SK-N-SH (cell line): ENCODE data around the gene DTNBP1. TPM values are rescaled to one million over a fixed set of nuclear protein-coding genes. Genes with fewer than 3 reads are reported as not detected.

Experiments used
- CTCF ChIA-PET: fragments of 300-600, 350-600 bp; formaldehyde crosslinking; extraction: SDS; loops from one replicate; lab custom pipeline; 2021; lab: Yijun Ruan, JAX
- POLR2A ChIA-PET: fragments of 350-600 bp; sonication (Branson Sonifier 250); formaldehyde crosslinking; extraction: SDS; loops from one replicate; lab custom pipeline; 2020; ENCODE audit warnings: antibody characterized with exemption, inconsistent platforms; lab: Yijun Ruan, JAX
- DNase-seq: peaks from one replicate; pipeline ENCODE4 v3.0.0; 2012
- H2AFZ ChIP-seq: fragments of 200-600 bp; sonication (generic); 2 replicates; pipeline ENCODE4 v1.8.1; 2016; ENCODE audit warnings: antibody characterized with exemption, mild to moderate bottlenecking, low read depth
- H3F3A ChIP-seq: fragments of 200-600 bp; sonication (generic); replicated peaks from 2 replicates; pipeline ENCODE3; 2016; ENCODE audit warnings: antibody characterized with exemption, mild to moderate bottlenecking; ENCODE audit not compliant: insufficient read depth
- H3K27ac ChIP-seq, 2 experiments: fragments of 200-500 bp in 1 of 2; fragments of 200-600 bp in 1 of 2; sonication (Bioruptor generic) in 1 of 2; sonication (generic), shearing (Covaris generic) in 1 of 2; 2 replicates each; pipeline versions ENCODE4 v1.5.1 to v1.6.1; 2014 to 2016; ENCODE audit warnings: low read depth in 2 of 2, inconsistent platforms in 1 of 2, low read length in 1 of 2, mild to moderate bottlenecking in 1 of 2, mixed read lengths in 1 of 2
- H3K27me3 ChIP-seq: fragments of 200-600 bp; sonication (generic), shearing (Covaris generic); 2 replicates; pipeline ENCODE4 v1.6.1; 2016; ENCODE audit warnings: mixed run types; ENCODE audit not compliant: insufficient read depth
- H3K36me3 ChIP-seq, 2 experiments: fragments of 200-500 bp in 1 of 2; fragments of 200-600 bp in 1 of 2; sonication (Bioruptor generic) in 1 of 2; sonication (generic) in 1 of 2; replicated peaks in 1 of 2; 2 replicates each; pipeline versions ENCODE3 to v1.5.1; 2014 to 2016; ENCODE audit warnings: low read length in 1 of 2, mild to moderate bottlenecking in 1 of 2; ENCODE audit not compliant: insufficient read depth in 2 of 2, control insufficient read depth in 1 of 2
- H3K4me1 ChIP-seq, 2 experiments: fragments of 200-500 bp in 1 of 2; fragments of 200-600 bp in 1 of 2; sonication (Bioruptor generic) in 1 of 2; sonication (generic), shearing (Covaris generic) in 1 of 2; 2 replicates each; pipeline versions ENCODE4 v1.5.1 to v1.6.1; 2014 to 2016; ENCODE audit warnings: low read depth in 1 of 2, low read length in 1 of 2, mixed run types in 1 of 2; ENCODE audit not compliant: insufficient read depth in 2 of 2, control insufficient read depth in 1 of 2
- H3K4me2 ChIP-seq: fragments of 200-600 bp; sonication (generic), shearing (Covaris generic); 2 replicates; pipeline ENCODE4 v1.6.1; 2017; ENCODE audit warnings: mixed run types
- H3K4me3 ChIP-seq, 2 experiments: fragments of 200-500 bp in 1 of 2; fragments of 200-600 bp in 1 of 2; sonication (Bioruptor generic) in 1 of 2; sonication (generic), shearing (Covaris generic) in 1 of 2; 2 replicates each; pipeline versions ENCODE4 v1.5.1 to v1.8.1; 2014 to 2016; ENCODE audit warnings: low read depth in 2 of 2, inconsistent platforms in 1 of 2, low read length in 1 of 2, mild to moderate bottlenecking in 1 of 2, mixed read lengths in 1 of 2, moderate library complexity in 1 of 2
- H3K79me2 ChIP-seq: fragments of 200-600 bp; sonication (generic); 2 replicates; pipeline ENCODE4 v1.8.1; 2017; ENCODE audit warnings: mild to moderate bottlenecking; ENCODE audit not compliant: insufficient read depth
- H3K9ac ChIP-seq: fragments of 200-600 bp; sonication (generic); 2 replicates; pipeline ENCODE4 v1.6.1; 2017; ENCODE audit warnings: mixed run types
- H3K9me2 ChIP-seq: fragments of 200-600 bp; sonication (generic); 2 replicates; pipeline ENCODE4 v1.6.1; 2017; ENCODE audit warnings: mixed run types
- H3K9me3 ChIP-seq: fragments of 200-600 bp; sonication (generic); 2 replicates; pipeline ENCODE4 v1.6.1; 2017; ENCODE audit warnings: mixed run types, mild to moderate bottlenecking, moderate library complexity
- H4K20me1 ChIP-seq: fragments of 200-600 bp; sonication (generic); 2 replicates; pipeline ENCODE4 v1.6.1; 2017; ENCODE audit warnings: mild to moderate bottlenecking, mixed run types; ENCODE audit not compliant: insufficient read depth
- CHD2 ChIP-seq: fragments of 150-350 bp; IDR thresholded peaks from 2 replicates; pipeline ENCODE4 v1.6.1; 2018; ENCODE audit warnings: low read length; ENCODE audit not compliant: partially characterized antibody
- ELF1 ChIP-seq: IDR thresholded peaks from 2 replicates; pipeline ENCODE4 v1.4.0; 2012
- EP300 ChIP-seq, 2 experiments: IDR thresholded peaks; 2 replicates each; pipeline versions ENCODE4 v1.4.0 to v1.6.1; 2012; ENCODE audit warnings: borderline replicate concordance in 1 of 2, low read depth in 1 of 2, low read length in 1 of 2
- FOSL2 ChIP-seq: IDR thresholded peaks from 2 replicates; pipeline ENCODE4 v1.4.0; 2012; ENCODE audit warnings: low read depth, mild to moderate bottlenecking, moderate library complexity, borderline replicate concordance
- FOXM1 ChIP-seq: IDR thresholded peaks from 2 replicates; pipeline ENCODE4 v1.4.0; 2012; ENCODE audit warnings: low read depth, mild to moderate bottlenecking
- GATA2 ChIP-seq: sonication (generic); formaldehyde crosslinking; IDR thresholded peaks from 2 replicates; pipeline ENCODE4 v1.5.0; 2020; ENCODE audit warnings: mild to moderate bottlenecking, missing genetic modification reagents
- JUND ChIP-seq: IDR thresholded peaks from 2 replicates; pipeline ENCODE4 v1.4.0; 2012
- PBX3 ChIP-seq: IDR thresholded peaks from 2 replicates; pipeline ENCODE4; 2012
- POLR2AphosphoS5 ChIP-seq: IDR thresholded peaks from 2 replicates; pipeline ENCODE4 v1.6.1; 2012; ENCODE audit warnings: low read depth, low read length
- RFX5 ChIP-seq: IDR thresholded peaks from 2 replicates; pipeline ENCODE4 v1.6.1; 2012; ENCODE audit warnings: mild to moderate bottlenecking, improper control_type of control experiment, low read length
- USF1 ChIP-seq: IDR thresholded peaks from 2 replicates; pipeline ENCODE4 v1.4.0; 2012; ENCODE audit warnings: low read depth, borderline replicate concordance
- USF2 ChIP-seq: fragments of 150-350 bp; IDR thresholded peaks from 2 replicates; pipeline ENCODE4 v1.6.1; 2017; ENCODE audit warnings: antibody characterized with exemption, low read length, low read depth, borderline replicate concordance
- WGBS: methylation state at CpG from one replicate; pipeline ENCODE4 v1.1.6; 2017; ENCODE audit warnings: low lambda C conversion rate; 5-methylcytosine and 5-hydroxymethylcytosine counted together
- polyA plus RNA-seq, 3 experiments: library from polyadenylated mRNA; depleted of rRNA; stranded (reverse); fragments of >200 nt; gene quantifications; 2 replicates each; pipeline ENCODE4 v1.2.3, GENCODE V29; 2012

Gene DTNBP1
- polyA plus RNA-seq, 1 of the 3 experiments (the other 2 are of a cell fraction), result 19.7 TPM

- no peak for TF ChIP-seq EP300 (IDR thresholded peaks at IDR 0.05; ENCODE audit: borderline replicate concordance in 1 of 2, low read depth in 1 of 2, low read length in 1 of 2)
- TF ChIP-seq GATA2, result no peak
- no peak for TF ChIP-seq JUND
- no peak for TF ChIP-seq CHD2
These were observed 150.7 kb downstream of the DTNBP1 start (continued) for GRCh38 chr6:15512126-15512525.

- Histone ChIP-seq H3K36me3 (peaks cover 10 to 20% of the 10 kb centered on the region in 2 experiments), H3K9me3 (no peaks in the 10 kb centered on the region), H3K27me3 (no peaks in the 10 kb centered on the region), H3K9me2 (no peaks in the 10 kb centered on the region), H3K79me2 (no peaks in the 10 kb centered on the region), H2AFZ (no peak overlapping the region), H3F3A (no peaks in the 10 kb centered on the region), H3K4me3 (no peak overlapping the region), H3K9ac (no peak overlapping the region), H3K4me2 (no peak overlapping the region), H3K4me1 (no peaks in the 10 kb centered on the region; a peak in 1 of 4 replicates), H3K27ac (no peak overlapping the region), H4K20me1 (peaks cover 20% of the 10 kb centered on the region; the same call in 1 of the 2 replicates)
- CTCF ChIA-PET, result interaction anchor here (0.6 to 1.2 kb wide), 6 partner anchors 18 to 473 kb away, joined by 3 to 4 read pairs (median 3); no protein-coding TSS in a partner anchor
- DNase-seq, result no peak
- POLR2A ChIA-PET, result no interaction called here
- WGBS, result 93% methylated on average over 12 of the region's 14 CpGs
- TF ChIP-seq ELF1 (no peak), POLR2AphosphoS5 (no peak), FOXM1 (no peak), USF2 (no peak), PBX3 (no peak), RFX5 (no peak), FOSL2 (no peak), USF1 (no peak)
These were observed 151.3 kb downstream of the DTNBP1 start for GRCh38 chr6:15511248-15512125.
